HG03025 (cell line): Measurements from ENCODE around the gene FAM171A2.
A peak's percentile ranks its signal among the peaks of the same experiment; 100 is the strongest.
"Not testable (repeated sequence)": the region's sequence is repeated elsewhere in the genome, so short reads cannot be mapped to it uniquely, and the experiment has no call there.

Source experiments
- ATAC-seq: cut with Tn5 transposase; IDR thresholded peaks from one replicate; pipeline ENCODE4 v1.9.1; 2021; ENCODE audit warnings: mild to moderate bottlenecking, moderate library complexity; ENCODE audit not compliant: unreplicated experiment, low FRiP score

Gene FAM171A2

GRCh38 chr17:44348234-44348987 is 15.2 kb downstream of the FAM171A2 start:
- no peak for ATAC-seq

GRCh38 chr17:44347206-44348055 is 16.2 kb downstream of the FAM171A2 start:
- ATAC-seq, result not testable (repeated sequence)

GRCh38 chr17:44346064-44346844 is 17.4 kb downstream of the FAM171A2 start:
- no peak for ATAC-seq

DNA sequence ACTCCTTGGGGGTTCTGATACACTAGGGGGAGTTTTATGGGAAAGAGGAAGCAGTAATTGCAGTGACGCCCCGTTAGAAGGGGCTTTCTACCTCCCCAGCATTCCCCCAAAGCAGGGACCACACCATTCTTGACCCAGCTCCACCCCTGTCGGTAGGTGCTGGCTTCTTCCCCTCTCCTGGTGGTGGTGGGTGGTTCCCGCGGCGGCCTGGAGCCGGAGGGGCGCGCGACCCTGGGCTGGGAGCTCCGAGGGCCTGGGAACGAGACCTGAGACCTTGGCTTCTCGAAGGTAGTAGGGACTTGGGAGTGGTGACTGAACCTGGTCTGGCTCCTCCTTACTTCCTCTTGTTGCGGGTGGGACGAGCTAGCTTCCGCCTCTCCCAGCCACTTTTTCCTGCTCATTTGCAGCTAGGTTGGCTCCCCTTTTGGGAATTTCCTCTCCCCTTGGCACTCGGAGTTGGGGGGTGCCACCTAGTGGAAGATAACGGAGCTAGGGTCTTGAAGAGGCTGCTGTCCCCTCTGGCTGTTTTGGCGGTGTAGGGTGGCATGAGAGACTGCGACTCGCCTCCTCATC is 18.1 kb downstream of the FAM171A2 start:
- ATAC-seq, result no peak

- ATAC-seq, result peak; percentile 59
These were observed 18.7 kb downstream of the FAM171A2 start, which contains the start of gene GRN for GRCh38 chr17:44344939-44345453. Gene GRN (plus strand): TSS chr17:44345302. CDS start chr17:44349165, 3,863 bp downstream.

- no peak for ATAC-seq
These were observed 20.0 kb downstream of the FAM171A2 start for GRCh38 chr17:44343510-44344209.

DNA sequence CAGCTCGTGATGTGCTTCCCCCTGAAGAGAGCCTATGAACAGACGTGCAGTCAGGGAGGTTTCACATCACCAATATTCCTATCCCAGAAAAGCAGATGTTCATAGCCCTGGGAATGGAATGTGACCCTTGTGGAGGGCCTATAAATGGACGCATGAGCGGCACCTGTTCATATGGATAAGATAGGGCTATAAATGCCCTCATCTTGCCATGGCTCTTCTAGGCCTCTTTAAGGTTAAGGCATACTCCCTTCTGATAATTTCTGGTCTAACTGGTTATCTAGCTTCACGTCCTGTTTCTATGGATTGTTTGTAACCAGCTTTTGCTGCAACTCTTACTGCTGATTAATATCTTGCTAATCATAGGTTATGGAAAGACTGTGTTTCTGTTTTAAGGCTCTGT is 23.1 kb downstream of the FAM171A2 start:
- not testable (repeated sequence) for ATAC-seq

DNA sequence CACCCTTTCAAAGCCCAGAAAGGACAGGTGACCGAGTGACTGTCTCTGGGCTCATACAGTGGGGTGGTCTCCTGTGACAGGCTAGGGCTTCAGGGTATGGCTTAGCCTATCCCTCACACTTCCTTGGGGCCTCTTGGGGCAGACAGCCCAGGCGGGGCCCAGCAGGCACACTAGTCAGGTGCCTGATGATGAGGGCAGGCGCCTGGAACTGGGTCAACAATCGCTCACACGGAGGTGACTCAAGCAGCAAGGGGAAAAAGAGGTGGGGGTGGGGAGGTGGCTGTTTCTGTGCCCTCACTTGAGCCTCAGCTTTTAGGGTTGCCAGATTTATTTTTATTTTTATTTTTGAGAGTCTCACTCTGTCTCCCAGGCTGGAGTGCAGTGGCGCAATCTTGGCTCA is 25.0 kb downstream of the FAM171A2 start:
- no peak for ATAC-seq

DNA sequence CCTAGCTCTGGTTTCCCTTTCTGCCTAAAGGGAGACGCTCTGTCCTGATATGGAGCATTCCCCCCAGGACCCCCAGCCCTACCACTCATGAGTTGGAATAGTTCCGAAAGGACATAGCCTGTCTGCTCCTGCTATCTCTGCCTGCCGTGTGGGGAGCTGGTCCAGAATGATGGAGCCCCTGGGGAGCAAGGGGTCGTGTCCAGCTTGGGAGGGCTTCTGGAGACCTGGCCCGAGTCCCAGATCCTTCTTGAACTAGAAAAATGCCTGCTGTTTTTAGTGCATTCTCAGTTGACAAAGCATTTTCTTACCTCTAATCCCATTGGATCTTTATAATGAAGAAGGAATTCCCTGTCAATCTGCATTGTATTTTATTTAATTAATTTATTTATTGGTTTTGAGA is 27.7 kb downstream of the FAM171A2 start:
- ATAC-seq, result no peak

DNA sequence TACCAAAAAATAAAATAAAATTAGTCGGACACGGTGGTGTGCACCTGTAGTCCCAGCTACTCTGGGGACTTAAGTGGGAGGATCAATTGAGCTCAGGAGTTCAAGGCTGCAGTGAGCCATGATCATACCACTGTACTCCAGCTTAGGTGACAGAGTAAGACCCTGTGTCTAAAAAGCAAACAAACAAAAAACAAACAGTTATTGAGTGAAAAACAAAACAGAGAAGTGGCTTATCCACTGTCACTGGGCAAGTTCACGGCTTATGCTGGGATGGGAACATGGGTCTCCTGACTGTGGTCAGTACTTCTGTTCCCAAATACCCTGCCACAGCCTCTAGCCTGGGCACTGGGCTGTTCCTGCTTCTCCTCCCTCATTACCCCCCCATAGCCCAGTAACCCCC is 28.1 kb downstream of the FAM171A2 start:
- ATAC-seq, result no peak

- ATAC-seq, result no peak
These were observed 28.9 kb downstream of the FAM171A2 start for GRCh38 chr17:44334727-44335126.

DNA sequence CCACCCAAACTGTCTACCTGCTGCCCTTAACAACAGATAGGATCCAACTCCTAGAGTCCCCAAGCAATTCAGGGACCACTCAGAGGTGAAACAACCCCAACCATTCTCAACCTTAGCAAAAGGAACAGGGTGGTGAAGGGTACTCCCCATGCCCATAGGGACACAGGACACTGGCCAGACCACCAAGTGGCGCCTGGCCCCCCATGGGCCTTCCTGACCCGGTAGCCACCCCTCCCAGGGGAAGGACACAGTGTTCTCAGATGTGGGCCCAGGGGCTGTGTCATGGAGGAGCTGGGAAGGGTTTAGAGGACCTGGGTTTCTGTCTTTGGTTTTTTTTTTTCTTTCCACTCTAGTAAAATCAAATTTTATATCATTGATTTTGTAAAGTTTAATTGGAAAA is 29.3 kb downstream of the FAM171A2 start:
- no peak for ATAC-seq

- ATAC-seq, result no peak
These were observed 30.3 kb downstream of the FAM171A2 start for GRCh38 chr17:44333371-44333770.

GRCh38 chr17:44331249-44331760 is 32.3 kb downstream of the FAM171A2 start:
- no peak for ATAC-seq

DNA sequence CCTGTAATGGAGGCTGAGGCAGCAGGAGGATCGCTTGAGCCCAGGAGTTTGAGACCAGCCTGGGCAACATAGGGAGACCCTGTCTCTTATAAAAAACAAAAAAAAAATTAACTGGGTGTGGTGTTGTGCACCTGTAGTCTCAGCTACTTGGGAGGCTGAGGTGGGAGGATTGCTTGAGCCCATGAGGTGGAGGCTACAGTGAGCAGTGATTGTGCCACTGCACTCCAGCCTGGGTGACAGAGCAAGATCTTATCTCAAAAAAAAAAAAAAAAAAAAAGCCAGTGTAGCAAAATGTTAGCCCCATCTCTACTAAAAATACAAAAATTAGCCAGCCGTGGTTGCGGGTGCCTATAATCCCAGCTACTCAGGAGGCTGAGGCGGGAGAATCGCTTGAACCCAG is 33.4 kb downstream of the FAM171A2 start:
- ATAC-seq, result not testable (repeated sequence)

GRCh38 chr17:44329516-44329915 is 34.1 kb downstream of the FAM171A2 start:
- ATAC-seq, result not testable (repeated sequence)

DNA sequence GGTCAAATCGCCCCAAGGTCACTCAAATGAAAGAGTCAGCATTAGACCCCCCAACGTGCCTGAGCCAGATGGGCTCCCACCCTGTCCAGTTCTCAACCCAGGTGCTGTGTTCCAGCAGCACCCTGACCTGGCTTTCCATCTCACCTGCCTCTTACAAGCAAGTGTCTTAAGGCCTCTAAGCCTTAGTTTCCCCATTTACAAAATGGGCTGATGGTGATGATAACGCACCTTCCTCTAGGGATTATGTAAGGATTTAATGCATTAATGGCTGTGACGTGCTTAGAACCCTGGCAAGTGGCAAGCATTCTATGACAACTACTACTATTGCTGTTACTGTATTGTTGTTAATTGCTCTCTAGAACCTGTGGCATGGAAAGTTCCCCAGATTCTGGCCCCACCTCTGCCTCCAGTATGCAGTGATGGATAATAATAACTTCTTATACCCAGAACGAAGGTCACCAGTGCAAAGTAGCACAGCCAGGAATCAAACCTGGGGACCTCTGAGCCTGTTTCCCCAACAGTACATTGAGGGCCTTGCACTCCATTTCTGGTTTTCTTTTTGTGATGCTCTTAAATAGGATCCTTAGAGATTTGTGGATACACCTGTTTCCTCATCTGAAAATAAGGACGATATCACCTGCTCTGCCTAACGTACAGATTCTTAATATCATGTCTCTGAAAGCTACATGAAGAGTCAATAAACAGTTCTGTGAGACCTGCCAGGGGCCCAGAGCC is 35.8 kb downstream of the FAM171A2 start:
- ATAC-seq, result no peak

- ATAC-seq, result peak; percentile 45
These were observed 36.7 kb downstream of the FAM171A2 start for GRCh38 chr17:44326861-44327444.
